Fibroblast of lung (primary cell): ENCODE results near the gene MYO5B.

Source experiments
- CTCF ChIP-seq, 2 donors: IDR thresholded peaks in 1 of 2; conservative IDR thresholded peaks in 1 of 2; 1 replicate in 1 of 2; 2 replicates in 1 of 2; pipeline ENCODE4 v1.5.1; 2011 to 2012; ENCODE audit warnings: low read length in 2 of 2, control low read depth in 1 of 2, inconsistent platforms in 1 of 2, low read depth in 1 of 2, mild to moderate bottlenecking in 1 of 2
- EZH2 ChIP-seq: IDR thresholded peaks from 2 replicates; pipeline ENCODE4 v1.5.1; 2012; ENCODE audit warnings: low read length, control low read depth, mild to moderate bottlenecking; ENCODE audit errors: missing control alignments

GRCh38 chr18:49845629-49846360, 349.2 kb downstream of the MYO5B start:
- TF ChIP-seq CTCF (conservative IDR thresholded peaks at IDR 0.05 in 1 of 2, IDR thresholded peaks at IDR 0.05 in 1 of 2; ENCODE audit: low read depth in 1 of 2, low read length in 2 of 2) (no peak), EZH2 (no peak)
